HepG2 (cell line): Measurements from ENCODE around the gene SHISA6. TPM values are rescaled to one million over a fixed set of nuclear protein-coding genes. Genes with fewer than 3 reads are reported as not detected.

Source experiments
- ATAC-seq: fragments of 200-7000 bp; cut with Tn5 transposase; 3 replicates; pipeline ENCODE4 v1.9.1; 2020; ENCODE audit warnings: mild to moderate bottlenecking, moderate library complexity
- BruUV-seq: library from RNA; stranded (reverse); fragments of 400-500 nt; replicated peaks from 2 replicates; lab custom pipeline; 2021; lab: Mats Ljungman, UMichigan
- CTCF ChIA-PET: fragments of 300-600 bp; formaldehyde crosslinking; extraction: SDS; loops from one replicate; lab custom pipeline; 2021; ENCODE audit warnings: low total read pairs, inconsistent platforms, low intra/inter-chr PET ratio; lab: Yijun Ruan, JAX
- POLR2A ChIA-PET: fragments of 350-600 bp; sonication (Branson Sonifier 250); formaldehyde crosslinking; loops from one replicate; lab custom pipeline; 2020; ENCODE audit warnings: antibody characterized with exemption, inconsistent platforms; lab: Yijun Ruan, JAX
- DNase-seq: peaks from one replicate; pipeline ENCODE4 v3.0.0-alpha.2; 2015; ENCODE audit warnings: low spot score
- FAIRE-seq: peaks from 3 replicates; lab custom pipeline; 2011; peaks lifted over from hg19 to GRCh38; lab: Jason Lieb, UNC
- H2AFZ ChIP-seq: one replicate; pipeline ENCODE4 v1.6.1; 2011; ENCODE audit warnings: low read length, inconsistent platforms
- H3K27ac ChIP-seq: fragments of 300-600 bp; 3 replicates; pipeline ENCODE4 v1.8.0; 2011; ENCODE audit warnings: mixed run types, mild to moderate bottlenecking, mixed read lengths, low read length, inconsistent platforms; ENCODE audit not compliant: insufficient read depth; ENCODE audit errors: extremely low read length
- H3K27me3 ChIP-seq, 2 experiments: fragments of 200-600 bp in 1 of 2; 2 replicates in 1 of 2; 3 replicates in 1 of 2; pipeline versions ENCODE4 v1.6.0 to v1.8.0; 2011; ENCODE audit warnings: low read length in 2 of 2, mild to moderate bottlenecking in 2 of 2, moderate library complexity in 2 of 2, inconsistent platforms in 1 of 2; ENCODE audit not compliant: insufficient read depth in 2 of 2, control insufficient read depth in 1 of 2
- H3K36me3 ChIP-seq, 2 experiments: fragments of 200-600 bp in 1 of 2; replicated peaks in 1 of 2; 2 replicates in 1 of 2; 3 replicates in 1 of 2; pipeline versions ENCODE4 v1.5.1 to v1.8.0; 2011; ENCODE audit warnings: low read length in 2 of 2, inconsistent platforms in 1 of 2; ENCODE audit not compliant: insufficient read depth in 2 of 2, control insufficient read depth in 1 of 2
- H3K4me1 ChIP-seq: 2 replicates; pipeline ENCODE4 v1.5.1; 2012; ENCODE audit warnings: low read length, inconsistent platforms; ENCODE audit not compliant: insufficient read depth
- H3K4me2 ChIP-seq: 2 replicates; pipeline ENCODE4 v1.6.0; 2011; ENCODE audit warnings: low read depth, low read length, inconsistent platforms
- H3K4me3 ChIP-seq, 3 experiments: fragments of 200-600 bp in 1 of 3; sonication (generic), shearing (Covaris generic) in 1 of 3; replicated peaks in 1 of 3; 2 replicates each; pipeline ENCODE4 v1.5.1; 2011 to 2016; ENCODE audit warnings: low read length in 3 of 3, inconsistent platforms in 2 of 3, low read depth in 2 of 3, mild to moderate bottlenecking in 2 of 3, control low read depth in 1 of 3, mixed read lengths in 1 of 3; ENCODE audit not compliant: insufficient read depth in 1 of 3
- H3K79me2 ChIP-seq: one replicate; pipeline ENCODE4 v1.6.1; 2011; ENCODE audit warnings: low read length, inconsistent platforms; ENCODE audit not compliant: insufficient read depth
- H3K9ac ChIP-seq: 2 replicates; pipeline ENCODE4 v1.6.0; 2011; ENCODE audit warnings: mild to moderate bottlenecking, low read depth, low read length, inconsistent platforms; ENCODE audit not compliant: insufficient read depth
- H3K9me3 ChIP-seq: 2 replicates; pipeline ENCODE4 v1.5.1; 2012; ENCODE audit warnings: mild to moderate bottlenecking, low read length
- H4K20me1 ChIP-seq: 2 replicates; pipeline ENCODE4 v1.6.0; 2011; ENCODE audit warnings: inconsistent platforms, mild to moderate bottlenecking, low read length, moderate library complexity; ENCODE audit not compliant: insufficient read depth
- ARNT ChIP-seq: fragments of 450-650 bp; IDR thresholded peaks from 2 replicates; pipeline ENCODE4 v1.6.1; 2017
- DZIP1 ChIP-seq: sonication (generic); formaldehyde crosslinking; IDR thresholded peaks from 2 replicates; pipeline ENCODE4 v1.5.0; 2020; ENCODE audit warnings: mild to moderate bottlenecking, missing genetic modification reagents
- EED ChIP-seq: sonication (generic); formaldehyde crosslinking; IDR thresholded peaks from 2 replicates; pipeline ENCODE4 v1.5.0; 2020; ENCODE audit warnings: mild to moderate bottlenecking, missing genetic modification reagents
- MAFK ChIP-seq, 2 experiments: IDR thresholded peaks in 1 of 2; conservative IDR thresholded peaks in 1 of 2; 2 replicates each; pipeline ENCODE4 v1.6.1; 2011; ENCODE audit warnings: improper control_type of control experiment in 2 of 2, low read length in 2 of 2
- MAZ ChIP-seq, 2 experiments: sonication (generic) in 1 of 2; formaldehyde crosslinking in 1 of 2; IDR thresholded peaks; 2 replicates each; pipeline versions ENCODE4 v1.5.0 to v1.6.1; 2012 to 2020; ENCODE audit warnings: low read depth in 2 of 2, mild to moderate bottlenecking in 2 of 2, borderline replicate concordance in 1 of 2, improper control_type of control experiment in 1 of 2, low read length in 1 of 2, missing genetic modification reagents in 1 of 2, moderate library complexity in 1 of 2
- ZBTB34 ChIP-seq: sonication (generic); formaldehyde crosslinking; IDR thresholded peaks from 2 replicates; pipeline ENCODE4 v1.8.0; 2022; ENCODE audit warnings: mild to moderate bottlenecking, missing genetic modification reagents
- ZNF407 ChIP-seq: sonication (generic); formaldehyde crosslinking; IDR thresholded peaks from one replicate; pipeline ENCODE4 v1.5.1; 2020; ENCODE audit warnings: mild to moderate bottlenecking, missing genetic modification reagents; ENCODE audit errors: not compliant biosample characterization
- WGBS: methylation state at CpG from one replicate; pipeline ENCODE4 v1.1.6; 2017; ENCODE audit warnings: low lambda C conversion rate; 5-methylcytosine and 5-hydroxymethylcytosine counted together
- in situ Hi-C: cut with HindIII; loops from 2 replicates; pipeline ENCODE4 v1.10.0; 2017; ENCODE audit warnings: low pct_unique_long_range_greater_than_20kb; ENCODE audit not compliant: extremely low pct_ligation_motif_present
- intact Hi-C: fragments of 100-400 bp; cut with micrococcal nuclease; formaldehyde crosslinking; loops from one replicate; pipeline ENCODE4 v1.10.0; 2022; ENCODE audit not compliant: unreplicated experiment
- polyA plus RNA-seq, 8 experiments: library from polyadenylated mRNA; depleted of rRNA in 3 of 8; stranded (reverse) in 7 of 8; unstranded in 1 of 8; fragments of >200 nt; fragmentation: Illumina TruSeq in 4 of 8; extraction: Trizol in 4 of 8; gene quantifications; 2 replicates each; pipeline versions ENCODE4 v1.2.1 to v1.2.3, GENCODE V29; 2011 to 2016; ENCODE audit warnings: low read depth in 4 of 8, missing spikeins in 1 of 8, mixed read lengths in 1 of 8; ENCODE audit not compliant: insufficient read depth in 1 of 8
- total RNA-seq, 5 experiments: library from RNA; depleted of rRNA; stranded (reverse); fragments of >200 nt; fragmentation: Illumina TruSeq; extraction: Trizol; gene quantifications; 2 replicates each; pipeline ENCODE4 v1.2.3, GENCODE V29; 2016; ENCODE audit warnings: low read depth in 1 of 5

The SHISA6 gene
- total and polyA plus RNA-seq, 2 of the 13 experiments (the other 11 are each of a cell fraction or from before 2014, with no cell fraction given): not detected

- no peak for TF ChIP-seq MAFK (conservative IDR thresholded peaks at IDR 0.05 in 1 of 2, IDR thresholded peaks at IDR 0.05 in 1 of 2; ENCODE audit: low read length in 2 of 2)
Observed at GRCh38 chr17:11580677-11581076, 339.7 kb downstream of the SHISA6 start (continued).

GRCh38 chr17:11582217-11582616 lies 341.2 kb downstream of the SHISA6 start:
- ChIA-PET CTCF (no interaction called here), POLR2A (no interaction called here)
- Histone ChIP-seq H3K4me1 (no peaks in the 10 kb centered on the region), H3K9me3 (no peaks in the 10 kb centered on the region), H3K4me2 (no peak overlapping the region), H2AFZ (no peak overlapping the region), H4K20me1 (no peaks in the 10 kb centered on the region), H3K9ac (no peak overlapping the region), H3K27me3 (no peaks in the 10 kb centered on the region), H3K4me3 (no peak overlapping the region), H3K36me3 (no peaks in the 10 kb centered on the region), H3K27ac (no peak overlapping the region), H3K79me2 (no peaks in the 10 kb centered on the region)
- ATAC-seq: no peak
- intact Hi-C loops (no loop called here), in situ Hi-C loops (no loop called here)
- DNase-seq: no peak
- BruUV-seq: no TSS peak
- FAIRE-seq: no peak
- WGBS: 23% methylated on average over 2 of the region's 5 CpGs
- no peak for TF ChIP-seq ZBTB34 (CRISPR knock-in tag)
- no peak for TF ChIP-seq ZNF407 (CRISPR knock-in tag)
- no peak for TF ChIP-seq ARNT
- no peak for TF ChIP-seq MAZ (IDR thresholded peaks at IDR 0.05; ENCODE audit: borderline replicate concordance, low read depth, low read length)
- no peak for TF ChIP-seq MAZ (CRISPR knock-in tag; IDR thresholded peaks at IDR 0.05; ENCODE audit: low read depth)
- no peak for TF ChIP-seq EED (CRISPR knock-in tag)
- no peak for TF ChIP-seq DZIP1 (CRISPR knock-in tag)
